Esophagus muscularis mucosa (tissue), 4 donors: ENCODE data around the gene CACNA1E. TPM values are rescaled to one million over a fixed set of nuclear protein-coding genes. Genes with fewer than 3 reads are reported as not detected.

Experiments
- DNase-seq: peaks from one replicate; pipeline ENCODE4 v3.0.0-alpha.2; 2017; ENCODE audit errors: extremely low spot score
- H3K27ac ChIP-seq, 4 donors: fragments of 200-600 bp; sonication (generic); replicated peaks in 1 of 4; 1 replicate in 3 of 4; 2 replicates in 1 of 4; pipeline ENCODE4 v1.5.1; 2016 to 2019; ENCODE audit warnings: mild to moderate bottlenecking in 1 of 4
- H3K27me3 ChIP-seq, 4 donors: fragments of 200-600 bp; sonication (generic); one replicate each; pipeline versions ENCODE4 v1.5.1 to v1.6.0; 2016 to 2019
- H3K36me3 ChIP-seq, 4 donors: fragments of 200-600 bp; sonication (generic); one replicate each; pipeline ENCODE4 v1.5.1; 2016 to 2019
- H3K4me1 ChIP-seq, 4 donors: fragments of 200-600 bp; sonication (generic); one replicate each; pipeline ENCODE4 v1.5.1; 2016 to 2019
- H3K4me3 ChIP-seq, 4 donors: fragments of 200-600 bp; sonication (generic); 1 replicate in 2 of 4; 2 replicates in 2 of 4; pipeline ENCODE4 v1.5.1; 2016 to 2019; ENCODE audit warnings: mild to moderate bottlenecking in 4 of 4, moderate library complexity in 1 of 4
- H3K9me3 ChIP-seq, 4 donors: fragments of 200-600 bp; sonication (generic); 1 replicate in 3 of 4; 2 replicates in 1 of 4; pipeline ENCODE4 v1.5.1; 2016 to 2019
- EP300 ChIP-seq: sonication (generic); formaldehyde crosslinking; IDR thresholded peaks from one replicate; pipeline ENCODE4 v1.6.1; 2017; ENCODE audit warnings: antibody characterized with exemption
- POLR2A ChIP-seq: fragments of 450-650 bp; IDR thresholded peaks from one replicate; pipeline ENCODE4 v1.6.1; 2017; ENCODE audit warnings: antibody characterized with exemption, moderate library complexity, mild to moderate bottlenecking, low read depth
- POLR2AphosphoS5 ChIP-seq, 2 donors: sonication (generic); formaldehyde crosslinking; IDR thresholded peaks; one replicate each; pipeline ENCODE4 v1.6.1; 2017; ENCODE audit warnings: antibody characterized with exemption in 2 of 2
- WGBS: methylation state at CpG from one replicate; pipeline ENCODE4 v1.1.5; 2018; 5-methylcytosine and 5-hydroxymethylcytosine counted together
- intact Hi-C: fragments of 100-400 bp; cut with DNase I; formaldehyde crosslinking; loops from one replicate; pipeline ENCODE4 v1.15.1; 2023
- total RNA-seq, 4 donors: library from RNA; depleted of rRNA; stranded (reverse); fragments of >200 nt; gene quantifications; one replicate each; pipeline versions ENCODE4 v1.1.0 to v1.2.1, GENCODE V29; 2016
- TF ChIP-seq, protein P1 (sequence below), 3 experiments: fragments of 200-600 bp in 2 of 3; fragments of 450-650 bp in 1 of 3; sonication (generic) in 2 of 3; IDR thresholded peaks; one replicate each; pipeline ENCODE4 v1.5.1; 2017 to 2019; ENCODE audit warnings: antibody characterized with exemption in 3 of 3, mild to moderate bottlenecking in 2 of 3, moderate library complexity in 1 of 3

Gene CACNA1E
- total RNA-seq, 4 donors from 2014 or later = under 0.01 to 0.66 (median 0.25) TPM

DNA sequence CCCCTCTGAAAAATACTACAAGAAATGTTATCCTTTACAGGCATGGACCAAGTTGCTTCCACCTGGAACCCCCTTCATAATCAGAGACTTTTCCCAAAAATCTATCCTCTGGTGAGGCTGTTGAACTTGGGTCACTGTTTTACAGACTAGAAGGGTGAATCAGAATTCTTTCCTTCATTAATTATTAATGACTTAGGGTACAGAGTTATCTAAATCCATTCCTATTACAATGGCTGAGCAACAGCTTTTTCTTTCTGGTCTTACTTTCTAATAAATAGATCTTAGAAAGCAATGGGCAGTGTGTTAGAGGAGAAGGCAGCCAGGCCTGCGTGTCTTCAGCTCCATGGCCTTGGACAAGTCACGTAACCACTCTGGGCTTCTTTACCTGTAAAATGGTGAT is 294.0 kb downstream of the CACNA1E start:
- no peaks in the 10 kb centered on the region for H3K36me3 ChIP-seq
- no peaks in the 10 kb centered on the region for H3K4me1 ChIP-seq
- H3K27ac ChIP-seq = no peak overlapping the region
- TF ChIP-seq POLR2A (no peak), EP300 (no peak), POLR2AphosphoS5 (IDR thresholded peaks at IDR 0.05) (no peak)
- TF ChIP-seq, protein P1, sequence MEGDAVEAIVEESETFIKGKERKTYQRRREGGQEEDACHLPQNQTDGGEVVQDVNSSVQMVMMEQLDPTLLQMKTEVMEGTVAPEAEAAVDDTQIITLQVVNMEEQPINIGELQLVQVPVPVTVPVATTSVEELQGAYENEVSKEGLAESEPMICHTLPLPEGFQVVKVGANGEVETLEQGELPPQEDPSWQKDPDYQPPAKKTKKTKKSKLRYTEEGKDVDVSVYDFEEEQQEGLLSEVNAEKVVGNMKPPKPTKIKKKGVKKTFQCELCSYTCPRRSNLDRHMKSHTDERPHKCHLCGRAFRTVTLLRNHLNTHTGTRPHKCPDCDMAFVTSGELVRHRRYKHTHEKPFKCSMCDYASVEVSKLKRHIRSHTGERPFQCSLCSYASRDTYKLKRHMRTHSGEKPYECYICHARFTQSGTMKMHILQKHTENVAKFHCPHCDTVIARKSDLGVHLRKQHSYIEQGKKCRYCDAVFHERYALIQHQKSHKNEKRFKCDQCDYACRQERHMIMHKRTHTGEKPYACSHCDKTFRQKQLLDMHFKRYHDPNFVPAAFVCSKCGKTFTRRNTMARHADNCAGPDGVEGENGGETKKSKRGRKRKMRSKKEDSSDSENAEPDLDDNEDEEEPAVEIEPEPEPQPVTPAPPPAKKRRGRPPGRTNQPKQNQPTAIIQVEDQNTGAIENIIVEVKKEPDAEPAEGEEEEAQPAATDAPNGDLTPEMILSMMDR (IDR thresholded peaks at IDR 0.05) = no peak
- no peak for DNase-seq
- no peak overlapping the region for H3K4me3 ChIP-seq
- H3K9me3 ChIP-seq = no peaks in the 10 kb centered on the region
- H3K27me3 ChIP-seq = no peaks in the 10 kb centered on the region
- 95% methylated on average over 2 of the region's 2 CpGs for WGBS
- intact Hi-C loops = no loop called here

DNA sequence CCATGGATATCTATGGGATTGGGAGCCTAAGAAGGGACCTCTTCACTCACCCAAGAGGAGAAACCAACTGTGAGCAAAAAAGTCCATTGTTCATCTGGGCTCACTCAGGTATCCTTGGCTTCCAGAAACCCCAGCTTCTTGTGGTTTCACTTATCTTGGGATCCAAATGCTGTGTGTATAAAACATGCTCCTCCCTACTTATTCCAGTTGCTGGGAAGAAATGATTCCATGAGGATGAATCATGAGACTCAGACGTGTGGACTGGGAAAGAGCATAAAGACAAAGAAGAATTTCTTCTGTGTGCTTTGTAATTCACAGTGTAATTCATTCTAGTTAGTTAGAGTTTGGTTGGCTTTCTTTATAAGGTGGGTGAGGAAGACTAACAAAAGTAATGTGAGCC is 294.5 kb downstream of the CACNA1E start:
- Histone ChIP-seq H3K36me3 (no peaks in the 10 kb centered on the region), H3K27ac (no peak overlapping the region), H3K4me3 (no peak overlapping the region), H3K27me3 (no peaks in the 10 kb centered on the region), H3K4me1 (no peaks in the 10 kb centered on the region), H3K9me3 (no peaks in the 10 kb centered on the region)
- DNase-seq = no peak
- intact Hi-C loops = no loop called here
- TF ChIP-seq, protein P1 (IDR thresholded peaks at IDR 0.05) = no peak
- TF ChIP-seq POLR2A (no peak), POLR2AphosphoS5 (IDR thresholded peaks at IDR 0.05) (no peak), EP300 (no peak)
- 43% methylated on average over 1 of the region's 1 CpG for WGBS

DNA sequence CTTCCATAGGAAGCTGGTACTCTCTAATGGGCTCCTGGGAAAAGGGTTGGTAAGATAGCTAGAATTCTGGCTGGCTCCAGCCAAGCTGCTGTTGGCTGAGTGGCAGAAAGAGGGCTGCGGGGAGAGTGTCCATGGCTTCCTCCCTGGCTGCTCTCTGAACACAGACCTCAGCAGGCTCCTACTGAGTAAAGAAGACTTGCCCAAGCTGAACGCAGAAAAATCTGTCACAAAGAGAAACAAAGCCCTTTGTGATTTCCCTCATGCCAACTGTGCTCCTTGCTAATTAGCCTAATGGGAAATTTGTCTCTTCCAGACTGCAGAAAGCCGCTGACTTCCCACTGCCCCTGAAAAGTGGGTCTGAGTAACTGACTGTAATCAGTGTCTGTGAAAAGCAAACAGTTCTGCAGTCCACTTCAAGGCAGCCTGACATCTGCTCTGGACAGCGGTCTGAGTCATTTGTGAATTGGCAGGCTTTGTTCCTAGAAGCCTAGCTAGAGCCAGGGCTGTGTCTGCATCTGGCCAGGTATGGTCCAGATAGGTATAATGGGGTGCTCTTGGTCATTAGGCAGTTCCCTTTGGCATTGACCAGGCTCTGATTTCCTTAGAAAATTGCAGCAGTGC is 295.4 kb downstream of the CACNA1E start:
- no peak for DNase-seq
- Histone ChIP-seq H3K4me3 (no peak overlapping the region), H3K27me3 (no peaks in the 10 kb centered on the region), H3K27ac (no peak overlapping the region), H3K36me3 (no peaks in the 10 kb centered on the region), H3K9me3 (no peaks in the 10 kb centered on the region), H3K4me1 (no peaks in the 10 kb centered on the region)
- 58% methylated on average over 4 of the region's 4 CpGs for WGBS
- intact Hi-C loops = no loop called here
- no peak for TF ChIP-seq EP300
- no peak for TF ChIP-seq POLR2A
- TF ChIP-seq, protein P1 (IDR thresholded peaks at IDR 0.05) = no peak
- no peak for TF ChIP-seq POLR2AphosphoS5 (IDR thresholded peaks at IDR 0.05)

DNA sequence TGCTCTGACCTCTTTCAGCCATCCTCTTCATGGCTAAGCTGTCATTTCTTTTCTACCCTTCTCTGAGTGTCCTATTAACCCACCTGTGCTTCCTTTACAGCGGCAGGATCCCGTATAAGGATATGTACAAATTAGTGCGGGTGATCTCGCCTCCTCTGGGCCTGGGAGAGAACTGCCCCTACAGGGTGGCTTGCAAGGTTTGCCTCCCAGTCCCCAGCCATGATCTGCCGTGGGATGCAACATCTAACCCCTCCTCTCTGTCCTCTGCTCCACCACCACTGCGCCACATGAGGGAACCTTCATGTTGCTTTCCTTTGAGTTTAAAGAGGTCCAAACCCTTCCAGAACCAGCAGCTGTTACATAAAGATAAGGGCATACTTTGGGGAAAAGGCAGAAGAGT is 296.0 kb downstream of the CACNA1E start:
- Histone ChIP-seq H3K9me3 (no peaks in the 10 kb centered on the region), H3K36me3 (no peaks in the 10 kb centered on the region), H3K4me1 (no peaks in the 10 kb centered on the region), H3K27me3 (no peaks in the 10 kb centered on the region), H3K4me3 (no peak overlapping the region), H3K27ac (no peak overlapping the region)
- TF ChIP-seq, protein P1 (IDR thresholded peaks at IDR 0.05) = no peak
- TF ChIP-seq POLR2A = no peak
- TF ChIP-seq EP300 = no peak
- TF ChIP-seq POLR2AphosphoS5 (IDR thresholded peaks at IDR 0.05) = no peak
- 84% methylated on average over 6 of the region's 6 CpGs for WGBS
- no peak for DNase-seq
- intact Hi-C loops = no loop called here

DNA sequence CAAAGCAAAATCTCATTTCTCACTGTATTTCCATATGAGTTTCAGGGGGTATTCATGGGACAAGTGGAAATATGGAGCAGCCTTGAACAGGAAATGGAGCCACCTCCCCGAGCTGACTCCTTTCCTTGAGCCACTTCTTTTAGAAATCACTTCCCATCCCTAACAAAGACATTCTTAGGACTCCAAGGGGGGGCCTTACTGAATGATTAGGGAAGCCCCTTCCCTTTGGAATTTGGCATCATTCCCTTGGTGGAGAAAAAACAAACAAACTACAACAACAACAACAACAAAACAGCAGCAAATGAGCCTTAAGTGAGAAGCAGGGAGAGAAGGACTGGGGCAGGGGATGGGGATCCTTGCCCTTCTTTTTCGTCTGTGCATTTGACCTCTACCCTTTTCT is 299.9 kb downstream of the CACNA1E start:
- WGBS = 63% methylated on average over 2 of the region's 2 CpGs
- intact Hi-C loops = no loop called here
- H3K4me3 ChIP-seq = no peak overlapping the region
- H3K27ac ChIP-seq = no peak overlapping the region
- no peaks in the 10 kb centered on the region for H3K27me3 ChIP-seq
- no peaks in the 10 kb centered on the region for H3K36me3 ChIP-seq
- H3K4me1 ChIP-seq = no peaks in the 10 kb centered on the region
- no peak for DNase-seq
- TF ChIP-seq, protein P1 (IDR thresholded peaks at IDR 0.05) = no peak
- TF ChIP-seq POLR2A (no peak), POLR2AphosphoS5 (IDR thresholded peaks at IDR 0.05) (no peak), EP300 (no peak)
- no peaks in the 10 kb centered on the region for H3K9me3 ChIP-seq
